HepG2 (cell line): ENCODE data around the gene RORC. TPM values are rescaled to one million over a fixed set of nuclear protein-coding genes. Genes with fewer than 3 reads are reported as not detected.

ENCODE experiments used
- ATAC-seq: fragments of 200-7000 bp; cut with Tn5 transposase; 3 replicates; pipeline ENCODE4 v1.9.1; 2020; ENCODE audit warnings: mild to moderate bottlenecking, moderate library complexity
- BruUV-seq: library from RNA; stranded (reverse); fragments of 400-500 nt; replicated peaks from 2 replicates; lab custom pipeline; 2021; lab: Mats Ljungman, UMichigan
- CTCF ChIA-PET: fragments of 300-600 bp; formaldehyde crosslinking; extraction: SDS; loops from one replicate; lab custom pipeline; 2021; ENCODE audit warnings: low total read pairs, inconsistent platforms, low intra/inter-chr PET ratio; lab: Yijun Ruan, JAX
- POLR2A ChIA-PET: fragments of 350-600 bp; sonication (Branson Sonifier 250); formaldehyde crosslinking; loops from one replicate; lab custom pipeline; 2020; ENCODE audit warnings: antibody characterized with exemption, inconsistent platforms; lab: Yijun Ruan, JAX
- DNase-seq: peaks from one replicate; pipeline ENCODE4 v3.0.0-alpha.2; 2015; ENCODE audit warnings: low spot score
- FAIRE-seq: peaks from 3 replicates; lab custom pipeline; 2011; peaks lifted over from hg19 to GRCh38; lab: Jason Lieb, UNC
- H2AFZ ChIP-seq: one replicate; pipeline ENCODE4 v1.6.1; 2011; ENCODE audit warnings: low read length, inconsistent platforms
- H3K27ac ChIP-seq: fragments of 300-600 bp; 3 replicates; pipeline ENCODE4 v1.8.0; 2011; ENCODE audit warnings: mixed run types, mild to moderate bottlenecking, mixed read lengths, low read length, inconsistent platforms; ENCODE audit not compliant: insufficient read depth; ENCODE audit errors: extremely low read length
- H3K27me3 ChIP-seq, 2 experiments: fragments of 200-600 bp in 1 of 2; 2 replicates in 1 of 2; 3 replicates in 1 of 2; pipeline versions ENCODE4 v1.6.0 to v1.8.0; 2011; ENCODE audit warnings: low read length in 2 of 2, mild to moderate bottlenecking in 2 of 2, moderate library complexity in 2 of 2, inconsistent platforms in 1 of 2; ENCODE audit not compliant: insufficient read depth in 2 of 2, control insufficient read depth in 1 of 2
- H3K36me3 ChIP-seq, 2 experiments: fragments of 200-600 bp in 1 of 2; replicated peaks in 1 of 2; 2 replicates in 1 of 2; 3 replicates in 1 of 2; pipeline versions ENCODE4 v1.5.1 to v1.8.0; 2011; ENCODE audit warnings: low read length in 2 of 2, inconsistent platforms in 1 of 2; ENCODE audit not compliant: insufficient read depth in 2 of 2, control insufficient read depth in 1 of 2
- H3K4me1 ChIP-seq: 2 replicates; pipeline ENCODE4 v1.5.1; 2012; ENCODE audit warnings: low read length, inconsistent platforms; ENCODE audit not compliant: insufficient read depth
- H3K4me2 ChIP-seq: 2 replicates; pipeline ENCODE4 v1.6.0; 2011; ENCODE audit warnings: low read depth, low read length, inconsistent platforms
- H3K4me3 ChIP-seq, 3 experiments: fragments of 200-600 bp in 1 of 3; sonication (generic), shearing (Covaris generic) in 1 of 3; replicated peaks in 1 of 3; 2 replicates each; pipeline ENCODE4 v1.5.1; 2011 to 2016; ENCODE audit warnings: low read length in 3 of 3, inconsistent platforms in 2 of 3, low read depth in 2 of 3, mild to moderate bottlenecking in 2 of 3, control low read depth in 1 of 3, mixed read lengths in 1 of 3; ENCODE audit not compliant: insufficient read depth in 1 of 3
- H3K79me2 ChIP-seq: one replicate; pipeline ENCODE4 v1.6.1; 2011; ENCODE audit warnings: low read length, inconsistent platforms; ENCODE audit not compliant: insufficient read depth
- H3K9ac ChIP-seq: 2 replicates; pipeline ENCODE4 v1.6.0; 2011; ENCODE audit warnings: mild to moderate bottlenecking, low read depth, low read length, inconsistent platforms; ENCODE audit not compliant: insufficient read depth
- H3K9me3 ChIP-seq: 2 replicates; pipeline ENCODE4 v1.5.1; 2012; ENCODE audit warnings: mild to moderate bottlenecking, low read length
- H4K20me1 ChIP-seq: 2 replicates; pipeline ENCODE4 v1.6.0; 2011; ENCODE audit warnings: inconsistent platforms, mild to moderate bottlenecking, low read length, moderate library complexity; ENCODE audit not compliant: insufficient read depth
- AKNA ChIP-seq: sonication (generic); formaldehyde crosslinking; IDR thresholded peaks from 2 replicates; pipeline ENCODE4 v1.4.0; 2020; ENCODE audit warnings: missing genetic modification reagents, borderline replicate concordance
- DZIP1 ChIP-seq: sonication (generic); formaldehyde crosslinking; IDR thresholded peaks from 2 replicates; pipeline ENCODE4 v1.5.0; 2020; ENCODE audit warnings: mild to moderate bottlenecking, missing genetic modification reagents
- GATAD2A ChIP-seq: IDR thresholded peaks from 2 replicates; pipeline ENCODE4 v1.6.1; 2016
- HNF4A ChIP-seq: sonication (generic); formaldehyde crosslinking; IDR thresholded peaks from 2 replicates; pipeline ENCODE4 v1.4.0; 2020; ENCODE audit warnings: missing genetic modification reagents
- HNF4G ChIP-seq, 2 experiments: sonication (generic) in 1 of 2; formaldehyde crosslinking in 1 of 2; IDR thresholded peaks; 2 replicates each; pipeline versions ENCODE4 v1.4.0 to v1.6.1; 2011 to 2020; ENCODE audit warnings: borderline replicate concordance in 2 of 2, low read depth in 2 of 2, mild to moderate bottlenecking in 2 of 2, low read length in 1 of 2, missing genetic modification reagents in 1 of 2, moderate library complexity in 1 of 2
- PAXIP1 ChIP-seq: sonication (generic); formaldehyde crosslinking; conservative IDR thresholded peaks from 2 replicates; pipeline ENCODE4 v1.4.0; 2020; ENCODE audit warnings: mild to moderate bottlenecking, missing genetic modification reagents, moderate library complexity
- SIX1 ChIP-seq: sonication (generic); formaldehyde crosslinking; IDR thresholded peaks from 2 replicates; pipeline ENCODE4 v1.4.0; 2020; ENCODE audit warnings: missing genetic modification reagents, borderline replicate concordance
- SOX6 ChIP-seq, 2 experiments: fragments of 450-650 bp in 1 of 2; sonication (generic) in 1 of 2; formaldehyde crosslinking in 1 of 2; IDR thresholded peaks; 2 replicates each; pipeline versions ENCODE4 v1.4.0 to v1.6.1; 2017 to 2020; ENCODE audit warnings: antibody characterized with exemption in 1 of 2, mild to moderate bottlenecking in 1 of 2, missing genetic modification reagents in 1 of 2
- TEAD3 ChIP-seq: optimal IDR thresholded peaks from 2 replicates; pipeline ENCODE3; 2016; ENCODE audit warnings: borderline replicate concordance
- THAP7 ChIP-seq: sonication (generic); formaldehyde crosslinking; IDR thresholded peaks from 2 replicates; pipeline ENCODE4 v1.8.1; 2023; ENCODE audit warnings: mild to moderate bottlenecking, missing genetic modification reagents
- ZNF383 ChIP-seq: sonication (generic); formaldehyde crosslinking; IDR thresholded peaks from 2 replicates; pipeline ENCODE4 v1.4.0; 2020; ENCODE audit warnings: missing genetic modification reagents, mild to moderate bottlenecking, borderline replicate concordance
- WGBS: methylation state at CpG from one replicate; pipeline ENCODE4 v1.1.6; 2017; ENCODE audit warnings: low lambda C conversion rate; 5-methylcytosine and 5-hydroxymethylcytosine counted together
- in situ Hi-C: cut with HindIII; loops from 2 replicates; pipeline ENCODE4 v1.10.0; 2017; ENCODE audit warnings: low pct_unique_long_range_greater_than_20kb; ENCODE audit not compliant: extremely low pct_ligation_motif_present
- intact Hi-C: fragments of 100-400 bp; cut with micrococcal nuclease; formaldehyde crosslinking; loops from one replicate; pipeline ENCODE4 v1.10.0; 2022; ENCODE audit not compliant: unreplicated experiment
- polyA plus RNA-seq, 8 experiments: library from polyadenylated mRNA; depleted of rRNA in 3 of 8; stranded (reverse) in 7 of 8; unstranded in 1 of 8; fragments of >200 nt; fragmentation: Illumina TruSeq in 4 of 8; extraction: Trizol in 4 of 8; gene quantifications; 2 replicates each; pipeline versions ENCODE4 v1.2.1 to v1.2.3, GENCODE V29; 2011 to 2016; ENCODE audit warnings: low read depth in 4 of 8, missing spikeins in 1 of 8, mixed read lengths in 1 of 8; ENCODE audit not compliant: insufficient read depth in 1 of 8
- total RNA-seq, 5 experiments: library from RNA; depleted of rRNA; stranded (reverse); fragments of >200 nt; fragmentation: Illumina TruSeq; extraction: Trizol; gene quantifications; 2 replicates each; pipeline ENCODE4 v1.2.3, GENCODE V29; 2016; ENCODE audit warnings: low read depth in 1 of 5

Gene RORC
- total and polyA plus RNA-seq, 2 of the 13 experiments (the other 11 are each of a cell fraction or from before 2014, with no cell fraction given), result 2.5 to 6.5 TPM

- Histone ChIP-seq H3K4me2 (peak overlapping the region; percentile 38), H2AFZ (no peak overlapping the region), H3K27ac (peak overlapping the region; percentile 41), H3K4me1 (peaks cover 79% of the 10 kb centered on the region), H3K9me3 (no peaks in the 10 kb centered on the region), H4K20me1 (no peaks in the 10 kb centered on the region), H3K79me2 (no peaks in the 10 kb centered on the region), H3K9ac (0 out of 2 replicates have a peak overlapping the region, but pooled peaks have one; percentile 1), H3K4me3 (no peak overlapping the region), H3K27me3 (no peaks in the 10 kb centered on the region; a peak in 2 of 5 replicates), H3K36me3 (no peaks in the 10 kb centered on the region)
- no CpG with 5 or more reads among the region's 3 CpGs for WGBS
- ChIA-PET POLR2A (interaction anchor here (0.6 to 1.3 kb wide), 4 partner anchors 31 to 336 kb away, joined by 3 read pairs; partner anchors contain the start of gene SNX27), CTCF (no interaction called here)
- BruUV-seq, result no TSS peak
- ATAC-seq, result no peak
- DNase-seq, result peak; percentile 20
- in situ Hi-C loops (loop anchor here (10.0 kb wide), 2 partner anchors 119 to 239 kb away; partner anchors contain the start of gene CELF3), intact Hi-C loops (loop anchor here (5.0 to 10.0 kb wide), 4 partner anchors 42 to 389 kb away; partner anchors contain the start of genes MRPL9, TDRKH and TUFT1)
- FAIRE-seq, result peak; percentile 82
- peak; percentile 21 for TF ChIP-seq TEAD3
- TF ChIP-seq AKNA (CRISPR knock-in tag), result no peak
- TF ChIP-seq HNF4G (IDR thresholded peaks at IDR 0.05; ENCODE audit: borderline replicate concordance, low read depth, low read length), result peak; percentile 87
- no peak for TF ChIP-seq HNF4G (CRISPR knock-in tag; IDR thresholded peaks at IDR 0.05; ENCODE audit: borderline replicate concordance, low read depth)
- peak; percentile 77 for TF ChIP-seq PAXIP1 (CRISPR knock-in tag)
- no peak for TF ChIP-seq THAP7 (CRISPR knock-in tag)
- no peak for TF ChIP-seq SIX1
- TF ChIP-seq GATAD2A (CRISPR knock-in tag), result peak; percentile 58; the same call in 1 of the 2 replicates
- TF ChIP-seq DZIP1 (CRISPR knock-in tag), result no peak
- peak; percentile 90 for TF ChIP-seq HNF4A (CRISPR knock-in tag)
- TF ChIP-seq ZNF383 (CRISPR knock-in tag), result no peak
- no peak for TF ChIP-seq SOX6 (IDR thresholded peaks at IDR 0.05)
- peak; percentile 38 for TF ChIP-seq SOX6 (CRISPR knock-in tag; IDR thresholded peaks at IDR 0.05)
Measured at GRCh38 chr1:151834239-151834638, 2.6 kb upstream of the RORC start.
